WI38 (cell line): ENCODE results near the gene KRTAP2-2.
"Not testable (repeated sequence)": the region's sequence is repeated elsewhere in the genome, so short reads cannot be mapped to it uniquely, and the experiment has no call there.

Experiments used
- H3K4me3 ChIP-seq: 2 replicates; pipeline ENCODE4 v1.5.1; 2011; ENCODE audit warnings: low read depth, mild to moderate bottlenecking, control low read depth, low read length
- CTCF ChIP-seq: IDR thresholded peaks from 2 replicates; pipeline ENCODE4 v1.5.1; 2012; ENCODE audit warnings: low read depth, mild to moderate bottlenecking, control low read depth, low read length

Gene KRTAP2-2

GRCh38 chr17:41054025-41054424 is 1.0 kb downstream of the KRTAP2-2 start:
- H3K4me3 ChIP-seq: no peak overlapping the region
- TF ChIP-seq CTCF: no peak

- no peak for TF ChIP-seq CTCF
- no peak overlapping the region for H3K4me3 ChIP-seq
Observed at GRCh38 chr17:41052566-41052965, 2.5 kb downstream of the KRTAP2-2 start.

DNA sequence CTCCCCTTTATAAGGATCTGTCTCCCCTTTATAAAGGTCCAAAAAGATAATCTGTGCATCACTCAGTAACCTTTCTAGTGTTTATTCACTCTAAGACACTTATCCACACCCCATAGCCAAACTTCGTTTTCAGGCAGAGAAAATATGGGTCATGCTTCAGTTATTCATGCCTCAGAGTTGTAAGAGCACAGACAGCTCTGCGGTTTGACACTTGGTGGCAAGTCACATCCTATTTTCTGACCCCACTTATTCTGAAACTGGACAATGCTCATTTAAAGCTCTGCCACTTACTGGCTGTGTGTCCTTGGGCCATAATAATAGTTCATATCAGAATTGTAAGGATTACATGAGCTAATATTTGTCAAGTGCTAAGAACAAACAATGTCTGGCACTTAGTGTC is 5.9 kb downstream of the KRTAP2-2 start:
- no peak for TF ChIP-seq CTCF
- peak overlapping the region; percentile 3; the same call in 1 of the 2 replicates for H3K4me3 ChIP-seq

DNA sequence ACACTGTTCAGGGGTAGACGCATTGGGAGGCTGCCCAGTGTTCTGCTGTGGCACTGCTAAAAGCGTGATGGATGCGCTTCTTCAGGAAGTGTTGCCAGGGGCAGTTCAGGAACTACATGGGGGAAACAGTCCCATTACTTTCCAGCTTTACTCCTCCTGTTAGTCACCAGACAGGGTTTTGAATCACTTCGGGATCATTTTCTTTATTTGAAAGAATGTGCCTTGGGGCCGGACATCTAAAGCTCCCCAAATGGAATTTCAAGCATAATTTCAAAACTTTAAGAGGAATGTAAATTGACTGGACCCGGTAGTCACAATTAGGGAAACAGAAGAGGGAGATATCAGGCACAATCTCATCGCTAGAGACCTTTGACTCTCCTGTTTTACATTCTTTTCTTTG is 6.6 kb downstream of the KRTAP2-2 start:
- TF ChIP-seq CTCF: no peak
- peak overlapping the region; percentile 7 for H3K4me3 ChIP-seq

- H3K4me3 ChIP-seq: not testable (repeated sequence)
Observed at GRCh38 chr17:41046735-41047465, 8.1 kb downstream of the KRTAP2-2 start, which contains the start of gene KRTAP2-1. TSS of gene KRTAP2-1 (minus strand) at chr17:41047316. CDS start at chr17:41047267, 49 bp downstream.

DNA sequence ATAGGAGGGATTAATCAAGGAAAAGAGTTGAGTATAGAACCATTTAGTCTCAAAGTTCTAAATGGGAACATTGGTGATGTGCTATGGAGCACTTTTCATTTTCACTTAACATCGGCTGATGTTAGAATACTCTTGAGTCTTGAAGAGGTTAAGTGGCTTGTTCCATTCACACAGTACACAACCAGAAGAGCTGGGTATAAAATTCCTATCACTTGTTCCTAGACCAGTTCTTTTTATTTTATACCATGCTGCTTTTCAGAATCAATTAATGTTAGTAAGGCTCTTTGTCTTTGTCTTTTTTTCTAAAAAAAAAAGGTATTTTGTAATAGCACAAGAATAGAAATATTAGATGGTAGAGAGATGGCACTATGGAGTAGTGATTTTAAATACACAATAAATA is 12.1 kb downstream of the KRTAP2-2 start:
- H3K4me3 ChIP-seq: no peak overlapping the region
- no peak for TF ChIP-seq CTCF

- not testable (repeated sequence) for H3K4me3 ChIP-seq
Observed at GRCh38 chr17:41040783-41041571, 14.1 kb downstream of the KRTAP2-2 start, which contains the start of gene KRTAP1-1. TSS of gene KRTAP1-1 (minus strand) at chr17:41041450. CDS start at chr17:41041397, 53 bp downstream.

GRCh38 chr17:41037853-41038350 is 17.1 kb downstream of the KRTAP2-2 start:
- H3K4me3 ChIP-seq: no peak overlapping the region
- TF ChIP-seq CTCF: no peak

GRCh38 chr17:41034346-41034935 is 20.6 kb downstream of the KRTAP2-2 start, which contains the start of gene KRTAP1-3:
TSS of gene KRTAP1-3 (minus strand) at chr17:41034874. CDS start at chr17:41034821, 53 bp downstream.
- H3K4me3 ChIP-seq: not testable (repeated sequence)
